H1 (cell line): ENCODE data around the gene PTPMT1. TPM values are rescaled to one million over a fixed set of nuclear protein-coding genes. Genes with fewer than 3 reads are reported as not detected.

Experiments
- CTCF ChIA-PET: fragments of 300-600 bp; sonication (Branson Sonifier 250); formaldehyde crosslinking; loops from one replicate; lab custom pipeline; 2021; ENCODE audit not compliant: partially characterized antibody; lab: Charles Lee
- POLR2A ChIA-PET: fragments of 300-600 bp; sonication (Branson Sonifier 250); formaldehyde crosslinking; loops from one replicate; lab custom pipeline; 2021; ENCODE audit warnings: inconsistent platforms; ENCODE audit not compliant: partially characterized antibody; lab: Charles Lee
- DNase-seq, 2 experiments: peaks; one replicate each; pipeline versions ENCODE4 v3.0.0 to v3.0.0-alpha.2; 2010 to 2022; ENCODE audit warnings: low spot score in 2 of 2, low read depth in 1 of 2, mixed read lengths in 1 of 2
- FAIRE-seq: peaks from 2 replicates; lab custom pipeline; 2011; peaks lifted over from hg19 to GRCh38; lab: Jason Lieb, UNC
- H2AFZ ChIP-seq: 2 replicates; pipeline ENCODE4 v1.8.1; 2012; ENCODE audit warnings: low read length, inconsistent platforms
- H2AK5ac ChIP-seq: 2 replicates; pipeline ENCODE4 v1.6.1; 2013; ENCODE audit warnings: low read depth, low read length
- H2BK120ac ChIP-seq: replicated peaks from 2 replicates; pipeline ENCODE3; 2013; ENCODE audit warnings: low read depth, low read length, inconsistent platforms
- H2BK12ac ChIP-seq: 2 replicates; pipeline ENCODE4 v1.6.1; 2013; ENCODE audit warnings: low read depth, low read length
- H2BK15ac ChIP-seq: 2 replicates; pipeline ENCODE4 v1.6.1; 2013; ENCODE audit warnings: low read length
- H2BK20ac ChIP-seq: 2 replicates; pipeline ENCODE4 v1.6.1; 2013; ENCODE audit warnings: low read length
- H2BK5ac ChIP-seq: 2 replicates; pipeline ENCODE4 v1.6.1; 2013; ENCODE audit warnings: low read depth, low read length
- H3K14ac ChIP-seq: 2 replicates; pipeline ENCODE4 v1.6.1; 2013; ENCODE audit warnings: inconsistent platforms; ENCODE audit not compliant: insufficient read length
- H3K18ac ChIP-seq: 2 replicates; pipeline ENCODE4 v1.6.1; 2013; ENCODE audit warnings: low read length; ENCODE audit errors: extremely low read depth
- H3K23ac ChIP-seq: 2 replicates; pipeline ENCODE4 v1.6.1; 2013; ENCODE audit warnings: inconsistent platforms; ENCODE audit not compliant: insufficient read length
- H3K23me2 ChIP-seq: 2 replicates; pipeline ENCODE4 v1.6.1; 2013; ENCODE audit warnings: low read depth, low read length
- H3K27ac ChIP-seq: 2 replicates; pipeline ENCODE4 v1.6.1; 2011; ENCODE audit warnings: low read depth, low read length, inconsistent platforms
- H3K27me3 ChIP-seq, 4 experiments: replicated peaks in 1 of 4; 1 replicate in 1 of 4; 2 replicates in 3 of 4; pipeline versions ENCODE4 v1.6.1 to v1.8.1; 2011 to 2013; ENCODE audit warnings: low read length in 3 of 4, mild to moderate bottlenecking in 3 of 4, inconsistent platforms in 2 of 4, mixed read lengths in 2 of 4, moderate library complexity in 1 of 4; ENCODE audit not compliant: control insufficient read depth in 3 of 4, insufficient read depth in 3 of 4; ENCODE audit errors: extremely low read depth in 1 of 4
- H3K36me3 ChIP-seq, 4 experiments: 2 replicates each; pipeline versions ENCODE4 v1.6.1 to v1.8.1; 2011 to 2013; ENCODE audit warnings: mild to moderate bottlenecking in 4 of 4, low read length in 3 of 4, moderate library complexity in 2 of 4, control low read depth in 1 of 4, inconsistent platforms in 1 of 4; ENCODE audit not compliant: insufficient read depth in 4 of 4, control insufficient read depth in 2 of 4
- H3K4ac ChIP-seq: replicated peaks from 2 replicates; pipeline ENCODE3; 2013; ENCODE audit warnings: low read length, low read depth, mixed read lengths, inconsistent platforms; ENCODE audit not compliant: insufficient read length
- H3K4me1 ChIP-seq, 4 experiments: replicated peaks in 1 of 4; 1 replicate in 1 of 4; 2 replicates in 3 of 4; pipeline versions ENCODE4 v1.6.1 to v1.8.1; 2011 to 2013; ENCODE audit warnings: low read length in 3 of 4, inconsistent platforms in 2 of 4, mixed read lengths in 1 of 4; ENCODE audit not compliant: insufficient read depth in 4 of 4, control insufficient read depth in 3 of 4
- H3K4me2 ChIP-seq, 2 experiments: 2 replicates each; pipeline versions ENCODE4 v1.6.1 to v1.8.1; 2011 to 2013; ENCODE audit warnings: low read depth in 2 of 2, low read length in 2 of 2, control low read depth in 1 of 2, inconsistent platforms in 1 of 2, mild to moderate bottlenecking in 1 of 2; ENCODE audit not compliant: insufficient read depth in 1 of 2
- H3K4me3 ChIP-seq, 4 experiments: fragments of 200-600, 300-600 bp in 1 of 4; sonication (generic), shearing (Covaris generic), sonication (Bioruptor Twin) in 1 of 4; 2 replicates each; pipeline versions ENCODE4 v1.5.1 to v1.8.1; 2011 to 2016; ENCODE audit warnings: low read length in 4 of 4, low read depth in 3 of 4, control low read depth in 2 of 4, inconsistent platforms in 2 of 4, mild to moderate bottlenecking in 2 of 4, mixed read lengths in 1 of 4, moderate library complexity in 1 of 4; ENCODE audit not compliant: insufficient read depth in 2 of 4; ENCODE audit errors: extremely low read depth in 1 of 4
- H3K56ac ChIP-seq: replicated peaks from 2 replicates; pipeline ENCODE3; 2013; ENCODE audit warnings: low read depth, mild to moderate bottlenecking, mixed read lengths, low read length, inconsistent platforms; ENCODE audit not compliant: insufficient read length
- H3K79me1 ChIP-seq: 2 replicates; pipeline ENCODE4 v1.6.1; 2013; ENCODE audit warnings: low read depth, low read length, control low read depth
- H3K79me2 ChIP-seq, 2 experiments: 2 replicates each; pipeline versions ENCODE4 v1.6.1 to v1.8.1; 2012 to 2013; ENCODE audit warnings: low read length in 2 of 2, mild to moderate bottlenecking in 2 of 2, inconsistent platforms in 1 of 2; ENCODE audit not compliant: insufficient read depth in 2 of 2, control insufficient read depth in 1 of 2
- H3K9ac ChIP-seq, 4 experiments: replicated peaks in 1 of 4; 1 replicate in 1 of 4; 2 replicates in 3 of 4; pipeline versions ENCODE4 v1.6.1 to v1.8.1; 2011 to 2013; ENCODE audit warnings: low read depth in 3 of 4, low read length in 3 of 4, control low read depth in 2 of 4, mild to moderate bottlenecking in 2 of 4, moderate library complexity in 2 of 4, inconsistent platforms in 1 of 4; ENCODE audit errors: extremely low read depth in 1 of 4
- H3K9me3 ChIP-seq, 2 experiments: 2 replicates each; pipeline versions ENCODE4 v1.6.1 to v1.8.1; 2012 to 2013; ENCODE audit warnings: mild to moderate bottlenecking in 2 of 2, moderate library complexity in 2 of 2, control low read depth in 1 of 2, inconsistent platforms in 1 of 2, low read depth in 1 of 2, low read length in 1 of 2, mixed read lengths in 1 of 2; ENCODE audit not compliant: insufficient read depth in 2 of 2
- H4K20me1 ChIP-seq, 2 experiments: replicated peaks in 1 of 2; 2 replicates each; pipeline versions ENCODE3 to v1.8.1; 2011 to 2013; ENCODE audit warnings: inconsistent platforms in 2 of 2, low read length in 2 of 2, mild to moderate bottlenecking in 1 of 2; ENCODE audit not compliant: insufficient read depth in 2 of 2, control insufficient read depth in 1 of 2
- H4K5ac ChIP-seq: 2 replicates; pipeline ENCODE4 v1.6.1; 2013; ENCODE audit warnings: low read length, low read depth, mixed read lengths, inconsistent platforms; ENCODE audit not compliant: insufficient read length
- H4K8ac ChIP-seq: 2 replicates; pipeline ENCODE4 v1.8.0; 2013; ENCODE audit warnings: mild to moderate bottlenecking, moderate library complexity, low read length, inconsistent platforms; ENCODE audit not compliant: insufficient read depth; ENCODE audit errors: extremely low read depth
- H4K91ac ChIP-seq: replicated peaks from 2 replicates; pipeline ENCODE3; 2013; ENCODE audit warnings: low read length, mixed read lengths, inconsistent platforms; ENCODE audit not compliant: insufficient read length
- CTBP2 ChIP-seq: IDR thresholded peaks from 2 replicates; pipeline ENCODE4 v1.7.0; 2011; ENCODE audit warnings: borderline replicate concordance, mild to moderate bottlenecking, moderate library complexity, mixed read lengths, low read length; ENCODE audit not compliant: insufficient read depth, insufficient read length
- SP4 ChIP-seq: IDR thresholded peaks from 2 replicates; pipeline ENCODE4 v1.6.1; 2012; ENCODE audit warnings: low read length, inconsistent platforms
- SRF ChIP-seq: IDR thresholded peaks from 2 replicates; pipeline ENCODE4 v1.6.1; 2011; ENCODE audit warnings: mild to moderate bottlenecking, low read depth, low read length, moderate library complexity
- TAF7 ChIP-seq: optimal IDR thresholded peaks from 2 replicates; pipeline ENCODE3; 2011; ENCODE audit warnings: low read depth, mild to moderate bottlenecking, inconsistent platforms, low read length, moderate library complexity, borderline replicate concordance
- WGBS, 2 experiments: shearing (Covaris generic) in 1 of 2; methylation state at CpG; one replicate each; pipeline versions ENCODE4 v1.1.6 to v1.1.7; 2013 to 2015; ENCODE audit warnings: low lambda C conversion rate in 2 of 2, mixed read lengths in 2 of 2, inconsistent platforms in 1 of 2, low coverage in 1 of 2, missing lambda C conversion rate in 1 of 2; ENCODE audit not compliant: insufficient replicate concordance in 2 of 2, insufficient coverage in 1 of 2, insufficient read length in 1 of 2; ENCODE audit errors: extremely low coverage in 1 of 2, missing lambda C conversion rate in 1 of 2; 5-methylcytosine and 5-hydroxymethylcytosine counted together
- polyA plus RNA-seq, 7 experiments: library from polyadenylated mRNA; depleted of rRNA in 3 of 7; stranded (reverse) in 5 of 7; unstranded in 2 of 7; fragments of >200 nt in 5 of 7; fragments of 200-250 nt in 2 of 7; gene quantifications; 1 replicate in 5 of 7; 2 replicates in 1 of 7; 4 replicates in 1 of 7; pipeline versions ENCODE4 v1.2.1 to v1.2.3, GENCODE V29; 2011 to 2013; ENCODE audit warnings: missing spikeins in 2 of 7, mixed read lengths in 2 of 7
- total RNA-seq: library from RNA; stranded (reverse); fragmentation: NEBNext Ultra II Directional; extraction: Animal tissue kit (Norgen Biotek cat#: 25700); gene quantifications from 2 replicates; pipeline ENCODE4 v1.2.1, GENCODE V29; 2021
- TF ChIP-seq, protein P1 (sequence below): IDR thresholded peaks from 2 replicates; pipeline ENCODE4 v1.6.1; 2012; ENCODE audit warnings: inconsistent platforms

PTPMT1 gene
- total and polyA plus RNA-seq, 2 of the 8 experiments (the other 6 are each of a cell fraction or from before 2014, with no cell fraction given) = 44.8 to 105 TPM

DNA sequence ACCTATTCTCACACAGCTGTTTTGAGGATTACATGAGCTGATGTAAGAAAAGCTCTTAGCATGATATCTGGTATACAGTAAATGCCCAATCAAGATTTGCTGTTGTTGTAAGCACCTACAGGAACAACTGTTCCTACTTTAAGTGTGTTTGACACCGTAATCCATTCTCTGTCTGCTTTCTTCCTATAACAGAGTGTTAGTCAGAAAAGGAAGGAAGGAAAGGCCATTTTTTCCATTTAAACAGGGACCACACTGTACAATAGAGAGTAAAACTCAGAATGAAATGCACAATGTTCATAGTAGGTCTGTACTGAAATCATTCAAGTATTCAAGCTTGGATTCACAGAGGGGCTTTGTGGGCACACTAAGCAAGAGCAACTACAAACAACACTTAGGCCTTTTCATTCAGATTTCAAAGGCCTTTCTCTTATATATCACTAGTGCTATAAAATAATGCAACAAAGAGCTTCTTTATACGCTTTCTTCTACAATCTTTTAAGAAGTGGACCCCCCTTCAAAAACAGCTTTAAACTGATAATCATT lies 55.5 kb downstream of the PTPMT1 start:
- Histone ChIP-seq H4K8ac (no peak overlapping the region), H3K4me1 (no peaks in the 10 kb centered on the region), H4K91ac (no peak overlapping the region), H3K4me3 (no peak overlapping the region), H3K23me2 (no peaks in the 10 kb centered on the region)
- no peak for DNase-seq
- TF ChIP-seq SP4 (no peak), TAF7 (no peak), CTBP2 (no peak), SRF (no peak)
- TF ChIP-seq, protein P1, sequence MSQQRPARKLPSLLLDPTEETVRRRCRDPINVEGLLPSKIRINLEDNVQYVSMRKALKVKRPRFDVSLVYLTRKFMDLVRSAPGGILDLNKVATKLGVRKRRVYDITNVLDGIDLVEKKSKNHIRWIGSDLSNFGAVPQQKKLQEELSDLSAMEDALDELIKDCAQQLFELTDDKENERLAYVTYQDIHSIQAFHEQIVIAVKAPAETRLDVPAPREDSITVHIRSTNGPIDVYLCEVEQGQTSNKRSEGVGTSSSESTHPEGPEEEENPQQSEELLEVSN = no peak
- TF ChIP-seq, all 59 proteins: peak for 0
- FAIRE-seq = no peak
- Histone ChIP-seq H4K20me1 (no peaks in the 10 kb centered on the region), H2BK5ac (no peak overlapping the region), H2BK12ac (no peak overlapping the region), H2AK5ac (no peak overlapping the region), H3K27ac (no peak overlapping the region), H3K27me3 (no peaks in the 10 kb centered on the region), H3K9ac (no peak overlapping the region), H2BK120ac (no peak overlapping the region), H3K79me1 (no peaks in the 10 kb centered on the region), H3K9me3 (no peaks in the 10 kb centered on the region), H2BK15ac (no peak overlapping the region), H3K14ac (no peak overlapping the region), H3K23ac (no peak overlapping the region), H2AFZ (no peak overlapping the region), H2BK20ac (no peak overlapping the region), H3K56ac (no peak overlapping the region), H3K79me2 (no peaks in the 10 kb centered on the region), H3K18ac (no peak overlapping the region), H3K4me2 (no peak overlapping the region), H4K5ac (no peak overlapping the region), H3K4ac (no peak overlapping the region), H3K36me3 (peaks cover 11 to 61% (median 38%) of the 10 kb centered on the region in 4 experiments; a peak in 7 of 8 replicates)
- ChIA-PET POLR2A (interaction anchor here (0.6 to 1.0 kb wide), 5 partner anchors 12 to 109 kb away, joined by 3 to 4 read pairs (median 3); no protein-coding TSS in a partner anchor), CTCF (interaction anchor here (1.0 to 1.6 kb wide), 4 partner anchors 9 to 29 kb away, joined by 3 to 4 read pairs (median 4); no protein-coding TSS in a partner anchor)
- 95% methylated on average over 2 of the region's 2 CpGs; no CpG with 5 or more reads in 1 of the 2 experiments for WGBS, 2 experiments
